ENCODE data around the gene ELP4.

GRCh38 chr11:31531293-31531692 is 21.7 kb downstream of the ELP4 start:
- TF ChIP-seq, protein P1, sequence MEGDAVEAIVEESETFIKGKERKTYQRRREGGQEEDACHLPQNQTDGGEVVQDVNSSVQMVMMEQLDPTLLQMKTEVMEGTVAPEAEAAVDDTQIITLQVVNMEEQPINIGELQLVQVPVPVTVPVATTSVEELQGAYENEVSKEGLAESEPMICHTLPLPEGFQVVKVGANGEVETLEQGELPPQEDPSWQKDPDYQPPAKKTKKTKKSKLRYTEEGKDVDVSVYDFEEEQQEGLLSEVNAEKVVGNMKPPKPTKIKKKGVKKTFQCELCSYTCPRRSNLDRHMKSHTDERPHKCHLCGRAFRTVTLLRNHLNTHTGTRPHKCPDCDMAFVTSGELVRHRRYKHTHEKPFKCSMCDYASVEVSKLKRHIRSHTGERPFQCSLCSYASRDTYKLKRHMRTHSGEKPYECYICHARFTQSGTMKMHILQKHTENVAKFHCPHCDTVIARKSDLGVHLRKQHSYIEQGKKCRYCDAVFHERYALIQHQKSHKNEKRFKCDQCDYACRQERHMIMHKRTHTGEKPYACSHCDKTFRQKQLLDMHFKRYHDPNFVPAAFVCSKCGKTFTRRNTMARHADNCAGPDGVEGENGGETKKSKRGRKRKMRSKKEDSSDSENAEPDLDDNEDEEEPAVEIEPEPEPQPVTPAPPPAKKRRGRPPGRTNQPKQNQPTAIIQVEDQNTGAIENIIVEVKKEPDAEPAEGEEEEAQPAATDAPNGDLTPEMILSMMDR (IDR thresholded peaks at IDR 0.05): no peak
- no peak for TF ChIP-seq POLR2A (IDR thresholded peaks at IDR 0.05)
- no peak for TF ChIP-seq POLR2AphosphoS5 (IDR thresholded peaks at IDR 0.05)
